GM23248 (cell line): ENCODE measurements around the gene CREB5. TPM values are rescaled to one million over a fixed set of nuclear protein-coding genes. Genes with fewer than 3 reads are reported as not detected.

Source experiments
- DNase-seq: peaks from one replicate; pipeline ENCODE4 v3.0.0-alpha.2; 2015
- H2AFZ ChIP-seq: fragments of 200-600 bp; sonication (generic); 2 replicates; pipeline ENCODE4 v1.6.1; 2016; ENCODE audit warnings: antibody characterized with exemption
- H3F3A ChIP-seq: fragments of 200-600 bp; sonication (generic); 2 replicates; pipeline ENCODE4 v1.6.1; 2016; ENCODE audit warnings: mild to moderate bottlenecking, antibody characterized with exemption, mixed run types; ENCODE audit not compliant: insufficient read depth
- H3K27ac ChIP-seq: fragments of 200-600 bp; sonication (generic); 2 replicates; pipeline ENCODE4 v1.5.1; 2016; ENCODE audit warnings: mild to moderate bottlenecking
- H3K27me3 ChIP-seq: fragments of 200-600 bp; sonication (generic); replicated peaks from 2 replicates; pipeline ENCODE4 v1.6.1; 2016; ENCODE audit warnings: mild to moderate bottlenecking; ENCODE audit not compliant: insufficient read depth
- H3K36me3 ChIP-seq: fragments of 200-600 bp; sonication (generic); 2 replicates; pipeline ENCODE4 v1.6.1; 2016; ENCODE audit warnings: low read depth, mild to moderate bottlenecking
- H3K4me1 ChIP-seq: fragments of 200-600 bp; sonication (generic); 2 replicates; pipeline ENCODE4 v1.6.1; 2016; ENCODE audit warnings: mild to moderate bottlenecking; ENCODE audit not compliant: insufficient read depth
- H3K4me2 ChIP-seq: fragments of 200-600 bp; sonication (generic); one replicate; pipeline ENCODE4 v1.6.1; 2016; ENCODE audit warnings: mild to moderate bottlenecking; ENCODE audit not compliant: unreplicated experiment
- H3K4me3 ChIP-seq: fragments of 200-600 bp; sonication (generic); 2 replicates; pipeline ENCODE4 v1.5.1; 2016; ENCODE audit warnings: mild to moderate bottlenecking
- H3K79me2 ChIP-seq: fragments of 200-600 bp; sonication (generic); 2 replicates; pipeline ENCODE4 v1.6.1; 2016; ENCODE audit warnings: mild to moderate bottlenecking; ENCODE audit not compliant: insufficient read depth
- H3K9ac ChIP-seq: fragments of 200-600 bp; sonication (generic); 2 replicates; pipeline ENCODE4 v1.6.1; 2016; ENCODE audit warnings: mild to moderate bottlenecking
- H3K9me2 ChIP-seq: fragments of 200-600 bp; sonication (generic); 2 replicates; pipeline ENCODE4 v1.6.1; 2016; ENCODE audit warnings: mixed run types, mild to moderate bottlenecking, moderate library complexity; ENCODE audit not compliant: insufficient read depth
- H3K9me3 ChIP-seq: fragments of 200-600 bp; sonication (generic); one replicate; pipeline ENCODE4 v1.6.1; 2017; ENCODE audit warnings: low read depth
- H4K20me1 ChIP-seq: fragments of 200-600 bp; sonication (generic); 2 replicates; pipeline ENCODE4 v1.6.0; 2016; ENCODE audit not compliant: insufficient read depth
- EZH2 ChIP-seq: fragments of 200-600 bp; sonication (generic); IDR thresholded peaks from 2 replicates; pipeline ENCODE4 v1.6.1; 2018; ENCODE audit warnings: antibody characterized with exemption, mild to moderate bottlenecking; ENCODE audit not compliant: insufficient read depth, poor library complexity, severe bottlenecking
- EZH2phosphoT487 ChIP-seq: fragments of 200-600 bp; sonication (generic); IDR thresholded peaks from 2 replicates; pipeline ENCODE4 v1.6.1; 2018; ENCODE audit warnings: antibody characterized with exemption, moderate library complexity, mild to moderate bottlenecking, low read depth; ENCODE audit not compliant: insufficient read depth
- WGBS, 2 experiments: methylation state at CpG; one replicate each; pipeline ENCODE4 v1.1.6; 2015 to 2017; ENCODE audit warnings: low lambda C conversion rate in 2 of 2, low coverage in 1 of 2; ENCODE audit errors: missing lambda C conversion rate in 2 of 2; 5-methylcytosine and 5-hydroxymethylcytosine counted together
- in situ Hi-C: fragments of 300-500 bp; cut with MboI; formaldehyde crosslinking; loops from 2 replicates; pipeline ENCODE4 v1.15.0; 2020
- polyA plus RNA-seq: library from polyadenylated mRNA; unstranded; fragments of >200 nt; fragmentation: Nextera tagmentation; extraction: Ambion mirVana; gene quantifications from 2 replicates; pipeline ENCODE4 v1.2.1, GENCODE V29; 2016
- total RNA-seq: library from RNA; depleted of rRNA; stranded (reverse); fragments of >200 nt; shearing (Covaris generic); gene quantifications from 2 replicates; pipeline ENCODE4 v1.2.3, GENCODE V29; 2014

CREB5 gene
- total and polyA plus RNA-seq, 2 experiments from 2014 or later: 13.6 to 19.2 TPM

DNA sequence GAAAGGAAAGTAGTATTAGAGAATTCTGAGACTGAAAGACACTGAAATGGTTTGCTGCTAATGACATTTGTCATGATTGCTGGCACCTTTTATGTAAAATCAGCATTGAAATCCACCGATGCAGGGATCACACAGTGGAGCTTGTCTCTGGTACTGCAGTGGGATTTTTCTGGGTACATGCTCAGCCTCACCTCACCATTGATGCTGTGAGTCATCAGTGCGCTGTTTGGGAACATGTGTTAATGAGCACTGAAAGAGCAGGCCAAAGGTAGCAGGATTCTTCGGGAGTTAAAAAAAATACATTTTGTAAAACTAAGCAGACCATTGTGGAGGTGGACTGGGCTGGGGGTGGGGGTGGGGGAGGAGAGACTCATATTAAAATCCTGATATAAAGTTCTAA is 174.9 kb downstream of the CREB5 start:
- Histone ChIP-seq H3K4me3 (no peak overlapping the region), H3K9me2 (no peaks in the 10 kb centered on the region), H3K4me2 (no peak overlapping the region), H3K9ac (no peak overlapping the region), H3K9me3 (no peaks in the 10 kb centered on the region), H4K20me1 (no peaks in the 10 kb centered on the region), H3K4me1 (no peaks in the 10 kb centered on the region), H3K36me3 (no peaks in the 10 kb centered on the region), H2AFZ (no peak overlapping the region), H3K79me2 (no peaks in the 10 kb centered on the region), H3F3A (no peaks in the 10 kb centered on the region), H3K27me3 (no peaks in the 10 kb centered on the region), H3K27ac (no peak overlapping the region)
- WGBS, 2 experiments: 63 to 80% methylated on average over 3 of the region's 3 CpGs
- TF ChIP-seq EZH2phosphoT487: no peak
- TF ChIP-seq EZH2: no peak
- peak; percentile 18 for DNase-seq
- in situ Hi-C loops: no loop called here

DNA sequence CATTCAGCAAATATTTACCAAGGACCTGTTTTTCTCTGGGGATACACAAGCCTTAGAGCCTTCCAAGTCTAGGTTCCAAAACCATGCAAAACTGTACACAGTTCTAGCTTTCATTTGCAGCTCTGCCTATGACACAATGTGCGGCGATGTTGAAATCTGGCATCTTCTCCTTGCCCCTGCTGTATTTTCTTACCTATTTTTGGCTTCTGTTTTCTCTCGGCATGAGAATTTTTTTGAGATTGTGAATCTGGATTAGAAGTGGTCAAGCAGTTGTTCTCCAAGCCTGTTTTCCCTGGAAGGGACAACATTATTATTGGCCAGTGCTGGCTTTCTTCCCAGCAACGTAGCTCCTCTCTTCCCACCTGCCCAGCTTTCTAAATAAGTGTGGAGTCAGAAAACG is 176.3 kb downstream of the CREB5 start:
- Histone ChIP-seq H3K9ac (no peak overlapping the region), H3K4me3 (no peak overlapping the region), H3K79me2 (no peaks in the 10 kb centered on the region), H3K27ac (no peak overlapping the region), H3K4me2 (no peak overlapping the region), H3K4me1 (no peaks in the 10 kb centered on the region), H3K27me3 (no peaks in the 10 kb centered on the region), H2AFZ (no peak overlapping the region), H4K20me1 (no peaks in the 10 kb centered on the region), H3K36me3 (no peaks in the 10 kb centered on the region), H3F3A (no peaks in the 10 kb centered on the region), H3K9me2 (no peaks in the 10 kb centered on the region), H3K9me3 (no peaks in the 10 kb centered on the region)
- TF ChIP-seq EZH2: no peak
- no peak for TF ChIP-seq EZH2phosphoT487
- no peak for DNase-seq
- in situ Hi-C loops: no loop called here
- 95 to 96% methylated on average over 5 of the region's 5 CpGs for WGBS, 2 experiments

DNA sequence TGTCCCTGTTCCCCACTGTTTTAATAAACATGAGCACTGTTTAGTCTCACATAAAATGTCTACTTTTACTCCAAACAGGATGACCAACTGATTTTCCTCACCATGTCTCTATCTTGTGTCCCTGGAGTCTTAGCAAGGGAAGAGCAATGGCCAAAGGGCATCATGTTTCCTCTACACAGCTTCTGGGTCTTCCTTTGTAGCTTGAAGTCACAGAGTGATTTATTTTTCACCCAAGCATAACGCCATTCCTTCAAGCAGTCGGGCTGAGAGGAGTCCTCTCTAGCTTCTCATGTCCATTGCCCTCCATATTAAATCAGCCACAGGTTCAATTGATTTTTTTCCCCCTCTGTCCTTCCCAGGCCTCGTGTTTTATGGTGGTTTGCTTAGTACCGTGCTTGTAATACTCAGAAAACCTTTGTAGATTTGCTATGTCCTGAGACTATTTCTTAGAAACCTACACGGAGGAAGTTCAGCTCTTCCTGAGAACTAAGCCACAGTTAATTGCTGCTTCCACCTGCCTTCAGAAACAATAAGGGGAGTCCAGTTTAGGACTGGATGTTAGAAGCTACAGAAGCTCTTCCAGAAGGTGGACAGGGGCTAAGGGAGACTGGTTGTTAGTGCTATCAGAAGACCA is 178.8 kb downstream of the CREB5 start:
- H3F3A ChIP-seq: peaks cover 8% of the 10 kb centered on the region; the same call in 1 of the 2 replicates
- in situ Hi-C loops: no loop called here
- 81 to 87% methylated on average over 5 of the region's 5 CpGs for WGBS, 2 experiments
- no peak for TF ChIP-seq EZH2phosphoT487
- TF ChIP-seq EZH2: no peak
- no peaks in the 10 kb centered on the region for H3K9me3 ChIP-seq
- H3K4me2 ChIP-seq: no peak overlapping the region
- H4K20me1 ChIP-seq: no peaks in the 10 kb centered on the region
- no peaks in the 10 kb centered on the region for H3K36me3 ChIP-seq
- peaks cover 4% of the 10 kb centered on the region for H3K4me1 ChIP-seq
- no peaks in the 10 kb centered on the region for H3K9me2 ChIP-seq
- no peak overlapping the region for H3K4me3 ChIP-seq
- H3K27me3 ChIP-seq: no peaks in the 10 kb centered on the region
- DNase-seq: no peak
- H3K9ac ChIP-seq: no peak overlapping the region
- H3K79me2 ChIP-seq: no peaks in the 10 kb centered on the region
- no peak overlapping the region for H2AFZ ChIP-seq
- no peak overlapping the region for H3K27ac ChIP-seq

DNA sequence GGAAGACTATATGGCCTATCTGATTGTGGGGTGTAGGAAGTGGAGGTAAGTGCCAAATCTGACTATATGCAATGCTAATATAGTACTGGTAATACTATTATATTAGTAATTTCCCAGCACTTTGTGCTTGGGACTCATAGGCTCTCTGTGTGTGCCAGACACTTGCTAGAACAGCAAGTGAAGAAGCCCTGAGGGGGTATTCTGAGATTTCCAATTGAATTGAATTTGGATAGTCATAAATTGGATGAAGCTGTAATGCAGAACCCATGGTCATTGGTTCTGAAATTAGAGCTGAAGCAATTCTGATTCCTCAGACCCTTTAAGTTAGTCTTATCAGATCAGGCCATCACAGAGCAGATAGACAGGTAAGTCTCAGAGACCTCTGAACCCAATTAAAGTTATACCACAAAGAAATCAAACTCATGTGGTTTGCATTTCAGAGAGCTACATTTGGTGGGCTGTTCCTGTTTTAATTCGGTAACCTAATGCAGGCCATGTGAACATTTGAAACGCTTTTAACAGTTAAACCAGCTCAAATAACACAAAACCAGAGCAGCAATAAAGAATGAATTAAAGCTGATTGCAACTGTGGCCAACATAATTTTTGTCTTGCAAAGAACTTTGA is 179.5 kb downstream of the CREB5 start:
- Histone ChIP-seq H3K4me1 (peaks cover 10% of the 10 kb centered on the region), H3K27me3 (no peaks in the 10 kb centered on the region), H3K9ac (no peak overlapping the region), H3F3A (peaks cover 13% of the 10 kb centered on the region; the same call in 1 of the 2 replicates), H3K36me3 (no peaks in the 10 kb centered on the region), H2AFZ (no peak overlapping the region), H3K27ac (no peak overlapping the region), H3K4me2 (no peak overlapping the region), H3K79me2 (no peaks in the 10 kb centered on the region), H4K20me1 (no peaks in the 10 kb centered on the region), H3K9me2 (no peaks in the 10 kb centered on the region), H3K4me3 (no peak overlapping the region), H3K9me3 (no peaks in the 10 kb centered on the region)
- in situ Hi-C loops: no loop called here
- WGBS, 2 experiments: 69 to 78% methylated on average over 2 of the region's 2 CpGs
- TF ChIP-seq EZH2 (no peak), EZH2phosphoT487 (no peak)
- DNase-seq: no peak
